OCI-LY1 (cell line): ENCODE measurements around the gene VPS50.

Experiments used
- H2AFZ ChIP-seq: fragments of 200-600 bp; sonication (generic), shearing (Covaris generic); 2 replicates; pipeline ENCODE4 v1.6.0; 2014; ENCODE audit warnings: antibody characterized with exemption, mild to moderate bottlenecking, low read length
- H3F3A ChIP-seq: fragments of 200-600 bp; sonication (generic), shearing (Covaris generic); 2 replicates; pipeline ENCODE4 v1.6.0; 2014; ENCODE audit warnings: mild to moderate bottlenecking, antibody characterized with exemption, low read length, moderate library complexity; ENCODE audit not compliant: insufficient read depth
- H3K27ac ChIP-seq: fragments of 200-600 bp; sonication (generic); 2 replicates; pipeline ENCODE4 v1.5.1; 2014; ENCODE audit warnings: low read length, mixed run types, mild to moderate bottlenecking, low read depth; ENCODE audit not compliant: poor library complexity, severe bottlenecking
- H3K27me3 ChIP-seq: fragments of 200-600 bp; sonication (generic); 2 replicates; pipeline ENCODE4 v1.6.0; 2014; ENCODE audit warnings: antibody characterized with exemption, mild to moderate bottlenecking, low read length, moderate library complexity; ENCODE audit not compliant: insufficient read depth
- H3K36me3 ChIP-seq: fragments of 200-600 bp; sonication (generic); 2 replicates; pipeline ENCODE4 v1.6.1; 2014; ENCODE audit warnings: mild to moderate bottlenecking, antibody characterized with exemption, low read length, moderate library complexity, mixed read lengths; ENCODE audit not compliant: insufficient read depth
- H3K4me1 ChIP-seq: fragments of 200-600 bp; sonication (generic); 2 replicates; pipeline ENCODE4 v1.5.1; 2014; ENCODE audit warnings: mild to moderate bottlenecking, low read length, moderate library complexity; ENCODE audit not compliant: insufficient read depth, severe bottlenecking
- H3K4me2 ChIP-seq: fragments of 200-600 bp; sonication (generic), shearing (Covaris generic); 2 replicates; pipeline ENCODE4 v1.6.1; 2014; ENCODE audit warnings: low read length
- H3K4me3 ChIP-seq: fragments of 200-600 bp; sonication (generic); 2 replicates; pipeline ENCODE4 v1.5.1; 2014; ENCODE audit warnings: low read length, low read depth, mild to moderate bottlenecking, mixed read lengths; ENCODE audit not compliant: poor library complexity, severe bottlenecking
- H3K79me2 ChIP-seq: fragments of 200-600 bp; shearing (Covaris generic); 2 replicates; pipeline ENCODE4 v1.6.1; 2016; ENCODE audit warnings: mixed run types, low read length, mixed read lengths; ENCODE audit not compliant: insufficient read depth
- H3K9ac ChIP-seq: fragments of 200-600 bp; sonication (generic), shearing (Covaris generic); 2 replicates; pipeline ENCODE4 v1.6.1; 2014; ENCODE audit warnings: mild to moderate bottlenecking, low read length, mixed read lengths
- H3K9me2 ChIP-seq: fragments of 200-600 bp; sonication (generic), shearing (Covaris generic); 2 replicates; pipeline ENCODE4 v1.6.1; 2014; ENCODE audit warnings: low read depth, mild to moderate bottlenecking, low read length, mixed read lengths
- H3K9me3 ChIP-seq: fragments of 200-600 bp; shearing (Covaris generic); 2 replicates; pipeline ENCODE4 v1.6.1; 2014; ENCODE audit warnings: low read length, mixed read lengths
- H4K20me1 ChIP-seq: fragments of 200-600 bp; sonication (generic), shearing (Covaris generic); 2 replicates; pipeline ENCODE4 v1.6.0; 2016; ENCODE audit warnings: mild to moderate bottlenecking, low read length; ENCODE audit not compliant: insufficient read depth
- CTCF ChIP-seq: fragments of 200-600 bp; sonication (generic), shearing (Covaris generic); IDR thresholded peaks from 2 replicates; pipeline ENCODE4 v1.5.1; 2017; ENCODE audit warnings: mild to moderate bottlenecking, antibody characterized with exemption, low read length, moderate library complexity, mixed read lengths
- EZH2 ChIP-seq: fragments of 200-600 bp; sonication (generic), shearing (Covaris generic); IDR thresholded peaks from 2 replicates; pipeline ENCODE4 v1.8.0; 2017; ENCODE audit warnings: borderline replicate concordance, mixed run types, mild to moderate bottlenecking, antibody characterized with exemption, low read length, moderate library complexity, mixed read lengths

VPS50 gene

GRCh38 chr7:93314449-93314848, 82.3 kb downstream of the VPS50 start:
- no peaks in the 10 kb centered on the region for H3K4me1 ChIP-seq
- no peaks in the 10 kb centered on the region for H3K27me3 ChIP-seq
- no peak overlapping the region for H3K9ac ChIP-seq
- no peak overlapping the region for H2AFZ ChIP-seq
- no peaks in the 10 kb centered on the region for H3F3A ChIP-seq
- no peak overlapping the region for H3K4me2 ChIP-seq
- no peak overlapping the region for H3K4me3 ChIP-seq
- H3K27ac ChIP-seq = no peak overlapping the region
- peaks cover 4% of the 10 kb centered on the region; the same call in 1 of the 2 replicates for H3K36me3 ChIP-seq
- no peak for TF ChIP-seq EZH2
- TF ChIP-seq CTCF = no peak
- no peaks in the 10 kb centered on the region for H3K9me3 ChIP-seq
- no peaks in the 10 kb centered on the region for H4K20me1 ChIP-seq
- no peaks in the 10 kb centered on the region for H3K9me2 ChIP-seq
- H3K79me2 ChIP-seq = no peaks in the 10 kb centered on the region

GRCh38 chr7:93315896-93316295, 83.7 kb downstream of the VPS50 start:
- no peaks in the 10 kb centered on the region for H3K79me2 ChIP-seq
- H3K4me2 ChIP-seq = no peak overlapping the region
- no peaks in the 10 kb centered on the region for H3K9me3 ChIP-seq
- H3K36me3 ChIP-seq = peaks cover 8% of the 10 kb centered on the region; the same call in 1 of the 2 replicates
- no peak overlapping the region for H3K27ac ChIP-seq
- no peak overlapping the region for H3K9ac ChIP-seq
- H3K27me3 ChIP-seq = no peaks in the 10 kb centered on the region
- TF ChIP-seq CTCF = no peak
- no peak for TF ChIP-seq EZH2
- no peak overlapping the region for H2AFZ ChIP-seq
- no peaks in the 10 kb centered on the region for H3F3A ChIP-seq
- H3K9me2 ChIP-seq = no peaks in the 10 kb centered on the region
- H4K20me1 ChIP-seq = no peaks in the 10 kb centered on the region
- H3K4me3 ChIP-seq = no peak overlapping the region
- no peaks in the 10 kb centered on the region for H3K4me1 ChIP-seq

- Histone ChIP-seq H3K4me1 (no peaks in the 10 kb centered on the region), H4K20me1 (no peaks in the 10 kb centered on the region), H3K9me2 (no peaks in the 10 kb centered on the region), H3F3A (no peaks in the 10 kb centered on the region), H3K27ac (no peak overlapping the region), H3K4me2 (no peak overlapping the region), H3K4me3 (no peak overlapping the region), H3K27me3 (no peaks in the 10 kb centered on the region), H3K9me3 (no peaks in the 10 kb centered on the region), H3K79me2 (no peaks in the 10 kb centered on the region), H3K36me3 (peaks cover 10% of the 10 kb centered on the region; the same call in 1 of the 2 replicates), H3K9ac (no peak overlapping the region), H2AFZ (no peak overlapping the region)
- no peak for TF ChIP-seq EZH2
- TF ChIP-seq CTCF = no peak
Observed at GRCh38 chr7:93316730-93317129, 84.6 kb downstream of the VPS50 start.
